Measurements from ENCODE around the gene MMP17.

Gene MMP17

GRCh38 chr12:131855521-131856142 lies 27.4 kb downstream of the MMP17 start:
- no peak for DNase-seq
- no peak overlapping the region for H3K4me3 ChIP-seq (ENCODE audit: insufficient read depth, low read depth, low read length, poor library complexity, severe bottlenecking)

GRCh38 chr12:131856366-131857097 lies 28.3 kb downstream of the MMP17 start:
- H3K4me3 ChIP-seq (ENCODE audit: insufficient read depth, low read depth, low read length, poor library complexity, severe bottlenecking): no peak overlapping the region
- no peaks in the 10 kb centered on the region for H3K36me3 ChIP-seq (ENCODE audit: control insufficient read depth, insufficient read depth, low read length)
- DNase-seq: no peak
- no peaks in the 10 kb centered on the region for H3K9me3 ChIP-seq (ENCODE audit: control insufficient read depth, low read length)
- H3K27me3 ChIP-seq (replicated peaks; ENCODE audit: control insufficient read depth, insufficient read depth, low read length, poor library complexity, severe bottlenecking): no peaks in the 10 kb centered on the region
- H3K4me1 ChIP-seq (ENCODE audit: control insufficient read depth, insufficient read depth, low read length, poor library complexity, severe bottlenecking): peaks cover 7% of the 10 kb centered on the region
- no peak overlapping the region for H3K27ac ChIP-seq (ENCODE audit: insufficient read depth, low read length, poor library complexity, severe bottlenecking)

More at GRCh38 chr12:131855521-131856142, 27.4 kb downstream of the MMP17 start:
- Histone ChIP-seq H3K27ac (ENCODE audit: insufficient read depth, low read length, poor library complexity, severe bottlenecking) (no peak overlapping the region), H3K27me3 (replicated peaks; ENCODE audit: control insufficient read depth, insufficient read depth, low read length, poor library complexity, severe bottlenecking) (no peaks in the 10 kb centered on the region), H3K4me1 (ENCODE audit: control insufficient read depth, insufficient read depth, low read length, poor library complexity, severe bottlenecking) (peaks cover 1% of the 10 kb centered on the region), H3K9me3 (ENCODE audit: control insufficient read depth, low read length) (no peaks in the 10 kb centered on the region), H3K36me3 (ENCODE audit: control insufficient read depth, insufficient read depth, low read length) (no peaks in the 10 kb centered on the region)

DNA sequence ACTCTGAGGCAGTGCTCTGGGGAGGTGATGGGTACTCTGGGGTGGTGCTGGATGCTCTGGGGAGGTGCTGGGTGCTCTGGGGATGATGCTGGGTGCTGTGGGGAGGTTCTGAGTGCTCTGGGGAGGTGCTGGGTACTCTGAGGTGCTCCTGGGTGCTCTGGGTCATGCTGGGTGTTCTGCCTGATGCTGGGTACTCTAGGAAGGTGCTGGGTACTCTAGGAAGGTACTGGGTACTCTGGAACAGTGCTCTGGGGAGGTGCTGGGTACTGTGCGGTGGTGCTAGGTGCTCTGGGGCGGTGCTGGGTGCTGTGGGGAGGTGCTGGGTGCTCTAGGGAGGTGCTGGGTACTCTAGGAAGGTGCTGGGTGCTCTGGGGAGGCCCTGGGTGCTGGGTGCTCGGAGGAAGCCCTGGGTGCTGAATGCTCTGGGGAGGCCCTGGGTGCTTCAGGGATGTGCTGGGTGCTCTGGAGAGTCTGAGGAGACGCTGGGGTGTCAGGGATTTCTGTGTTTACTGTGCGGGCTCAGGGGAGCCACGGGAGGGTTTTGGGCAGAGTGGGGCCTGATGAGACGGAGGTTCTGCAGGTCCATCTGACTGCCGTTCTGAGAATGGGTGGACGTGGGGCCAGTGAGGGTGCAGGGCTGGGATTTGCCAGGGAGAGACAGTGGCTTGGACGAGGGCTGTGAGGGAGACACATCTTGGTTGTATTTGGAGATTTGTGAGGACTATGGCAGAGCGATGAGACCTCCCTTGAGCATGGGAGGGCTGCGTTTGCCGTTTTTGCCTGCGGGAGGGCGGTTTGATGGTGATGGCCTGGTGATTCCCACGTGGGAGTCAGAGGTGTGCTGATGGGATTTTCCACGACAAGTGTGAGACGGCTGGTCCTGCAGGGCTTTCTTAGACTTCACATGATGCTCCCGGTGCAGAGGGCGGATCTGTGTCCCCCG lies 30.0 kb downstream of the MMP17 start:
- Histone ChIP-seq H3K27ac (ENCODE audit: insufficient read depth, low read length, poor library complexity, severe bottlenecking) (no peak overlapping the region), H3K27me3 (replicated peaks; ENCODE audit: control insufficient read depth, insufficient read depth, low read length, poor library complexity, severe bottlenecking) (no peaks in the 10 kb centered on the region), H3K36me3 (ENCODE audit: control insufficient read depth, insufficient read depth, low read length) (no peaks in the 10 kb centered on the region), H3K4me1 (ENCODE audit: control insufficient read depth, insufficient read depth, low read length, poor library complexity, severe bottlenecking) (peaks cover 7% of the 10 kb centered on the region), H3K4me3 (ENCODE audit: insufficient read depth, low read depth, low read length, poor library complexity, severe bottlenecking) (no peak overlapping the region), H3K9me3 (ENCODE audit: control insufficient read depth, low read length) (no peaks in the 10 kb centered on the region)
- no peak for DNase-seq

DNA sequence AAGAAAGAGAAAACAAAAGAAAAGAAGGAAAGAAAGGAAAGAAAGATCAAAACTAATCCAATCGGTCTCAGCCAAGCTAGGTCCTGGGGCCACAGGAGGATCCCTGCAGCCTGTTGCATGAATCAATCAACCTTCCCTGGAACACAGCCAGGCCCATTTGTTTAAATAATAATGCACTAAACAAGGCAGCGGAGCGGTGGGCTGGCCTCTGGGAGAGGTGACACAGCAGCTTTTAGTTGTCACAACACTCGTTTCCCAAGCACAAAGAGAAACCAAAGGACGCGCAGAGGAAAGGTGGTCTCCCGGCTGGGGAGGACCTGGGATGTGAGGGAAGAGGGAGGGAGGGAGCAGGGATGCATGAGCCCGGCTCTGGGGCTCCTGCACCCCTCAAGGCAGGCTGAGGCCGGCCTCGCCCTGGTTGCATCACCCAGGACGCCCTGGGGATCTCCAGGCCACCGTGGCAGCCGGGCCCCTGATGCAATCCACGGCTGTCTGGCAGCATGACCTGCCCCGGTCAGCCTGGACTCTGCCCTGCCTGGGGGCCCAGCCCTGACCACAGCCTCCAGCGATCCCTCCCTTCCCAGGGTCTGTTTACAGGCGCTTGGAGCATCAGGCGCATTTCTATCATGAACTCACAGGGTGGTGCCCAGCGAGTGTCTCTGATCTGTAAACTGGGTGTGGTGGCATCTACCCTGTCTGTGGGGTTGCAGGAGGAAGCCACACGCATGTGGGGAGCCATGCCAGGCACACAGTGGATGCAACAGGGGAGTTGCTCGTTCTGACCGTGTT lies 32.5 kb downstream of the MMP17 start:
- Histone ChIP-seq H3K4me1 (ENCODE audit: control insufficient read depth, insufficient read depth, low read length, poor library complexity, severe bottlenecking) (peaks cover 7% of the 10 kb centered on the region), H3K27ac (ENCODE audit: insufficient read depth, low read length, poor library complexity, severe bottlenecking) (peak overlapping the region; percentile 11), H3K9me3 (ENCODE audit: control insufficient read depth, low read length) (no peaks in the 10 kb centered on the region), H3K36me3 (ENCODE audit: control insufficient read depth, insufficient read depth, low read length) (no peaks in the 10 kb centered on the region), H3K27me3 (replicated peaks; ENCODE audit: control insufficient read depth, insufficient read depth, low read length, poor library complexity, severe bottlenecking) (no peaks in the 10 kb centered on the region), H3K4me3 (ENCODE audit: insufficient read depth, low read depth, low read length, poor library complexity, severe bottlenecking) (no peak overlapping the region)
- DNase-seq: no peak

- no peaks in the 10 kb centered on the region for H3K27me3 ChIP-seq (replicated peaks; ENCODE audit: control insufficient read depth, insufficient read depth, low read length, poor library complexity, severe bottlenecking)
- no peak for DNase-seq
- H3K4me3 ChIP-seq (ENCODE audit: insufficient read depth, low read depth, low read length, poor library complexity, severe bottlenecking): no peak overlapping the region
- H3K9me3 ChIP-seq (ENCODE audit: control insufficient read depth, low read length): no peaks in the 10 kb centered on the region
- H3K27ac ChIP-seq (ENCODE audit: insufficient read depth, low read length, poor library complexity, severe bottlenecking): no peak overlapping the region
- peaks cover 7% of the 10 kb centered on the region for H3K4me1 ChIP-seq (ENCODE audit: control insufficient read depth, insufficient read depth, low read length, poor library complexity, severe bottlenecking)
- no peaks in the 10 kb centered on the region for H3K36me3 ChIP-seq (ENCODE audit: control insufficient read depth, insufficient read depth, low read length)
Observed at GRCh38 chr12:131861261-131862083, 33.3 kb downstream of the MMP17 start.

DNA sequence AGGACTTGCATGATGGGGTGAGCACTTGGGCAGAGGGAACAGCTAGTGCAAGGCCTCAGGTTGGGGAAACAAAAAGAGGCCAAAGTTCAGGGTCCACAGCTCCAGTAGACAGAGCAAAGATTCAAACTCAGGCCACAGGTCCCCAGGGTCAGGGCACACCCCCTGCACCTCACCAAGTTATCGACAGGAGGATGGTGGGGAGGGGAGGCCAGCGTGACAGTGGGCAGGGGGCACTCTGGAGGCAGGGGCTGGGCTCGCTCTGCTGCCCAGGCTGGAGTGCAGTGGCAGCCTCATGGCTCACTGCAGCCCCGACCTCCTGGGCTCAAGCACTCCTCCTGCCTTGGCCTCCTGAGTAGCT lies 33.9 kb downstream of the MMP17 start:
- no peak overlapping the region for H3K4me3 ChIP-seq (ENCODE audit: insufficient read depth, low read depth, low read length, poor library complexity, severe bottlenecking)
- H3K27me3 ChIP-seq (replicated peaks; ENCODE audit: control insufficient read depth, insufficient read depth, low read length, poor library complexity, severe bottlenecking): no peaks in the 10 kb centered on the region
- no peaks in the 10 kb centered on the region for H3K36me3 ChIP-seq (ENCODE audit: control insufficient read depth, insufficient read depth, low read length)
- no peak overlapping the region for H3K27ac ChIP-seq (ENCODE audit: insufficient read depth, low read length, poor library complexity, severe bottlenecking)
- no peak for DNase-seq
- H3K4me1 ChIP-seq (ENCODE audit: control insufficient read depth, insufficient read depth, low read length, poor library complexity, severe bottlenecking): peaks cover 7% of the 10 kb centered on the region
- no peaks in the 10 kb centered on the region for H3K9me3 ChIP-seq (ENCODE audit: control insufficient read depth, low read length)

- DNase-seq: no peak
- H3K4me1 ChIP-seq (ENCODE audit: control insufficient read depth, insufficient read depth, low read length, poor library complexity, severe bottlenecking): peaks cover 7% of the 10 kb centered on the region
Observed at GRCh38 chr12:131862600-131862993, 34.4 kb downstream of the MMP17 start.

GRCh38 chr12:131862994-131863710 lies 35.0 kb downstream of the MMP17 start:
- Histone ChIP-seq H3K27me3 (replicated peaks; ENCODE audit: control insufficient read depth, insufficient read depth, low read length, poor library complexity, severe bottlenecking) (no peaks in the 10 kb centered on the region), H3K36me3 (ENCODE audit: control insufficient read depth, insufficient read depth, low read length) (no peaks in the 10 kb centered on the region), H3K4me3 (ENCODE audit: insufficient read depth, low read depth, low read length, poor library complexity, severe bottlenecking) (no peak overlapping the region), H3K9me3 (ENCODE audit: control insufficient read depth, low read length) (no peaks in the 10 kb centered on the region), H3K4me1 (ENCODE audit: control insufficient read depth, insufficient read depth, low read length, poor library complexity, severe bottlenecking) (peaks cover 7% of the 10 kb centered on the region), H3K27ac (ENCODE audit: insufficient read depth, low read length, poor library complexity, severe bottlenecking) (no peak overlapping the region)
- no peak for DNase-seq

More at GRCh38 chr12:131862600-131862993, 34.4 kb downstream of the MMP17 start:
- H3K9me3 ChIP-seq (ENCODE audit: control insufficient read depth, low read length): no peaks in the 10 kb centered on the region
- H3K36me3 ChIP-seq (ENCODE audit: control insufficient read depth, insufficient read depth, low read length): no peaks in the 10 kb centered on the region
- no peak overlapping the region for H3K27ac ChIP-seq (ENCODE audit: insufficient read depth, low read length, poor library complexity, severe bottlenecking)
- H3K27me3 ChIP-seq (replicated peaks; ENCODE audit: control insufficient read depth, insufficient read depth, low read length, poor library complexity, severe bottlenecking): no peaks in the 10 kb centered on the region
- H3K4me3 ChIP-seq (ENCODE audit: insufficient read depth, low read depth, low read length, poor library complexity, severe bottlenecking): no peak overlapping the region
